Ramos (cell line): ENCODE measurements around the gene CHD6.

ENCODE experiments used
- in situ Hi-C: fragments of 300-500 bp; cut with MboI; formaldehyde crosslinking; loops from one replicate; pipeline ENCODE4 v1.14.3; 2022; ENCODE audit warnings: low sequenced_read_pairs; ENCODE audit not compliant: unreplicated experiment

CHD6 gene

GRCh38 chr20:41470362-41471095 is 147.6 kb downstream of the CHD6 start:
- in situ Hi-C loops: no loop called here

DNA sequence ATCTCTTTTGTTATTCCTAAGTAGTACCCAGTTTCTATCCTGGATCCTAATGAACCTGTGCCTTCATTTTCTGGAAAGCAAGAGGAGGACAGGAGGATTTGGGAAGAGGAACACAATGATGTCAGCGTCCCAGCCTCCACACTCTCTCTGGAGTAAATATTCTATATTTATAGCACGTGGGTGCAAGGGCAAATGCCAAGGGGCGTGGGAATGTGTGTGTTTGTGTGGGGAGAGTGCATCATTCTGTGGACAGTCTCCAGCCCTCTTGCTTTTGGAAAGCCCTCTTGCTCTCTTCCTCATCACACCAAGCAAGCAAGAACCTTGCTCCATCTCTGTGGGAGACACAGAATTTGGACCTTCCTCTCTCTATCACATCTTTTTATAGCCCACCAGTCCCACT is 148.3 kb downstream of the CHD6 start:
- in situ Hi-C loops: no loop called here

GRCh38 chr20:41468994-41469600 is 149.1 kb downstream of the CHD6 start:
- in situ Hi-C loops: no loop called here

GRCh38 chr20:41467690-41468089 is 150.5 kb downstream of the CHD6 start:
- in situ Hi-C loops: no loop called here

GRCh38 chr20:41467220-41467619 is 151.0 kb downstream of the CHD6 start:
- in situ Hi-C loops: no loop called here

GRCh38 chr20:41463567-41463966 is 154.6 kb downstream of the CHD6 start:
- in situ Hi-C loops: no loop called here

DNA sequence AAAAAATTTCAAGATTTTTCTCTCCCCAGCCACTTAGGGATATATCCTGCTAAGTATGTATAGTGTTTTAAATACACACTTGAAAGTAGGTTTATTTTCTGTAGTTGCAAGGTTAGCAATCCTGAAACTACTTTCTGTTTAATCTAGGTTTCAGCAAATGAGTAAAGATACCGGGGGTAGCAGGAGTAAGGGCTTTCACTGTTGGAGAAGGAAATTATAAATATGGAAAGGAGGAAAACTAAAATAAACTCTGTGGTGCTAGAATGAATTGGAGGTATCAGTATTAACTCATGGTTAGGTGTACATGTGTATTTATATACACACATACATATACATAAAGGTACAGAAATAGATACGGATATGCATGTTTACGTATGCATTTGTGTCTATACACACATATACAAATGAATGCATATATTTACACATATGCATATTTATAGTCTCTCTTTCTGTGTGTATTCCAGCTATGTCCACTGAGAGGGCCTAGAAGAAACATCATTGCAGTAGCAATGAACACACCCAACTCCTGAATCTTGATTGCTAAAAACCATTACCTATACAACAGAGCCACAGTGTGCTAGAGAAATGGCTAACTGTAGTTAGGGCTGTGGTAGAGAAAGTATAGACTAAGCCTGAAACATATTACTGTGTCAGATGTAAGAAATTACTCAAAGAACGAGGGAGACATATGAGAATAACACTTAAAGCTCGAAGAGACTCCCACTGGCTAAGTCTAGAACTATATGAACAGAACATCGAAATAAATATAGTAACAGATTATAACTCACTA is 155.6 kb downstream of the CHD6 start:
- in situ Hi-C loops: no loop called here

- in situ Hi-C loops: no loop called here
Measured at GRCh38 chr20:41458761-41459160, 159.4 kb downstream of the CHD6 start.

DNA sequence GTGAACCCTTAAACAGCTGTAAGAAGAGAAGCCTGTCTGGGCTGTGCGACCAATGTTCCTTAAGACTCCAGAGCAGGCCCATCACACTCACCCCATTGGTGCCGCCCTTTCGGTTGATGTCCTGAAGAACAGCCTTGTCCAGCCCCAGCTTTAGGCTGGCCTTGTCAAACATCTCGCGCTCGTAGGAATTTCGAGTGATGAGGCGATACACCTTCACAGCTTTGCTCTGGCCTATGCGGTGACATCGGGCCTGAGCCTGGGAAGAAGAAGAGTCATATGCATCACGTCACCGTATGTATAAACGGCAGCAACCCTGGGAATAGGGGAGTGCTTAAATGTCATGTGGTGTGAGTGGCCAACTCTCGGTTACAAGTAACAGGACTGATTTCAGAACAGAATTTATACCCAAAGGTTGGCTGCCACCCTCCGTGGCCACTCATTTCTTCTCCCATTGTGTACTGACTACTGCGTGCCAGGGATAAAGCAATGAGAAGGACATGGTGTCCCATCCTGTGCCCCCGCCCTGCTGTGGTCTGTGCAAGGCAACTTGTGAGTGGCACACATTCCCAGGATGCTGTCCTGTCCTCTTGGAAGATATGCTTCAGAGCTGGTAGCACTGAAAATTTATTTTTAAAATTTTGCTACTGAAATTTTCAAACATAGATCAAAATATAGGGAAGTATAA is 160.9 kb downstream of the CHD6 start:
- in situ Hi-C loops: no loop called here

DNA sequence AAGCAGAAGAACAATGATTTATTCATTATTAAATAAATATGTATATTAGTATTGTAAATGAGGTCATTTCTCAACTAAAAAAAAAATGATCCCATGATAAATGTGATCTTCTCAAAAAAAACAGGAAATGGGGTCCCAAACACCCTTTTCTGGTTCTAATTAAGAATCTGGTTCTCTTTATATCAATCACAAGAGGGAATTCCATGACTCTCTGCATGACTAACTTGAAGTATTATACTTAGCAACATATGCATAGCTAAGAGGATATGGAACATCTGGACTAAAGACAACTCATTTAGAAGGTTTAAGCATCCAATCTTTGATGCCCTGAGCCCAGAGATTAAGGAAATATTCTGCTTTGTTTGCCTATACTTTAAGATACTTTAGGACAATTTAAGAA is 161.8 kb downstream of the CHD6 start:
- in situ Hi-C loops: no loop called here

DNA sequence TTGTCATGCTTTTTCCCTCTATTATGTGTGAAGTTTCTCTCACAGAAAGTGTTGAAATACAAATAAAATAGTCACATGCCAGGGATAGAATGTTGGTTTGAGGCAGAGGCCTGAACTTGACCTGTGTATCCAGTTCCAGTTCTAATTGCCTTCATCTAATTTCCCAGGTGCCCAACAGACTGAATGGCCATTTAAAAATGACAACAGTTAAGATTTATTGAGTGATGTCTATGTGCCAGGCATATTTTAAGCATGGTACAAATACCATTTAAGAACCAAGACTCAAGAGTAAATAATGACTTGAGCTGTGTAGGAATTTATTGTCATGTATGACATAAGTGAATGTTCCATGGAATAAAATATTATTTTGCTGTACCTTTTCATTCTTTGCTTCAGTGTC is 163.9 kb downstream of the CHD6 start:
- in situ Hi-C loops: no loop called here

DNA sequence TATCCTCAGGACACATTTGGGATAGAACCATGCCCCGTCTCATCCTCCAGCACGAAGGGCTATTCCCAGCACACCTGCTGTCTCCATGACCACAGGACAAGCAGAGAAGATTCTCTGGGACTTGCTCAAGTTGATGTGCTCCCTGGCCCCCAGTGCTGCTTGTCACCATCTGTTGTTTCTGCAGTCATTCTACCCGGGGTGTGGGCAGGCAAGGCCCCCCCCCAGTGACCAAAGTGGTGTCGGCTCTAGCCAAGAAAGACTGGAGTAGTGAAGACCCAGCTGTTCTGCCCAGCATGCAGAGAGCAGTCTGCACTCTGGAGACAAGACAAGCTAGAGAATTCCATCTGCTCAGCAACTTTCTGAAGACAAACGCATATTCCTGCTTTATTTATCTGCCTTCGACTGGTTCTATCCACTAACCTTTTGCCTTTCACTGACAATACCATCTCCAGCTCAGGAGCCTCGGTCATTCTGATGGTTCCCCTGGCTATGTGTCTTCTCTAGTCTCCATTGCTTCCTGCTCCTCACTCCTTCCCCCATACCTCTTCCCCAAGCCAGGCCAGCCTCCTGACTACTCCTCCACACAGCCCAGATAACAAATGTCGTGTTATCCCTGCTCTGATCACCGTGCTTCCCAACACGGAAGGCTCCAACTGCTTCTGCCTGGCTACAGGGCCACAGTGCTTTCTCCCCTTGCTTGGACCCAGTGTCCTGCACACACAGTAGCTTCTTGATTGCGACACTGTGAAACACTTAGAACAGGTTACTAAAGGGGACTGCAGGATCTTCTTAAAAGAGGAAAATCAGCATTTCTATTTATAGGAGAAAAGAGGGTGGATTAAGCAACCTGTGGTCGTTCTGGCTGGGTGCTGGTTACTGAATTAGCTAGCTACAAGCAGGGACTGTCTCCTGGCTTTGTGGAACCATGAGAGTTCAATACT is 164.9 kb downstream of the CHD6 start:
- in situ Hi-C loops: no loop called here

DNA sequence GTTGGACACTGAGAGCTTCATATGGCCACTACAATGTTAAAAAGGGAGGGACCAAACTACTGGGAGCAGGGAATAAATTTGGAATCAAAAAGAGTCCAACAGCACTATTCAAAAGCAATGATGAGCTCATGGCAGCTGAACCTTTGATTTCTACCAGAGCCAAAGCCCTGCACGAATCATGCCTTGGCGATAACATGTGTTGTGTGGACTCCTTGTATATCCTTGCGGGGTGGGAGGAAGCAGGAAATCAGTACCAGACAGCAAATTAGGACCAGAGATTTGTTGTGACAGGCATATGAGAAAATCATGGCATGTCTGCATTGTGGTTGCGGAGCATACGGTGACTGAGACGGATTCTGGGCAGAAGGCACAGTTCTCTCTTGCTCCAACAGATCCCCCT is 166.0 kb downstream of the CHD6 start:
- in situ Hi-C loops: no loop called here

GRCh38 chr20:41447006-41447405 is 171.2 kb downstream of the CHD6 start:
- in situ Hi-C loops: no loop called here

- in situ Hi-C loops: no loop called here
Measured at GRCh38 chr20:41446456-41446855, 171.7 kb downstream of the CHD6 start.

DNA sequence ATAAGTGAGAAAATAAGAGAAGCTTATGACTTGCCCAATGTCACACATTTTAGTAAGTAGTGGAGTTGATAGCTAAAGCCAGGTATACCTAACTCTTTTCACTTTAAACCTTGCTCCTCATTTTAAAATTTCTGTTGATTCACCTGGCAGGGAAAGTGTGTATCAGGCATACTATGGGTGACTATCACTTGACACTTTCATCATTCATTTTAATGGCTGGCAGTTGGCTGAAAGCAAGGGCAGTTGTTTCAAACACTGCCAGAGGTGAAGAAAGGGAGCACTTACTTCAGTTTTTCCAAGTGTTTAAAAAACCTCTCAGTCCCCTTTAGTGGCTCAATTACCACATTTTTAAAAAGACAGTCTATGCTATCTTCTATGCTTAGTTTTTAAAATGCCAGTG is 173.4 kb downstream of the CHD6 start:
- in situ Hi-C loops: no loop called here

DNA sequence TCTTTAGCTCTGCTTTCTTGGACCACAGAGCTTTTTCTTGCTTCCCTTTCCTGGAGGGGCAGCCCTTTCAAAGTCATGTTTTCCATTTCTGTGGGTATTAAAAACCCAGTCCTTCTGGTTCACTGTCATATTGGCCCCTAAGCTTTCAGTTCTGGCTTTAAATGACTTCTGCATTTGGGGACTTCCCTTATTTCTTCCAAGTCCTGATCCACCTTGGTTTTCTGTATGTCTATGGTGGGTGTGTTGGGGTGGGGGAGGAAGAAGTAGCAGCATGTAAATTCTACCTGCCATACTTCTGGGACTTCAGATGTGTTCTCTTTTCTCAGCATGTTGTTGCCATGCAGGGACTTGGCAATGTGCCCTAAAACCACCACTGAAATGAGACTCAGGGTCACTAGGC is 174.5 kb downstream of the CHD6 start:
- in situ Hi-C loops: no loop called here

DNA sequence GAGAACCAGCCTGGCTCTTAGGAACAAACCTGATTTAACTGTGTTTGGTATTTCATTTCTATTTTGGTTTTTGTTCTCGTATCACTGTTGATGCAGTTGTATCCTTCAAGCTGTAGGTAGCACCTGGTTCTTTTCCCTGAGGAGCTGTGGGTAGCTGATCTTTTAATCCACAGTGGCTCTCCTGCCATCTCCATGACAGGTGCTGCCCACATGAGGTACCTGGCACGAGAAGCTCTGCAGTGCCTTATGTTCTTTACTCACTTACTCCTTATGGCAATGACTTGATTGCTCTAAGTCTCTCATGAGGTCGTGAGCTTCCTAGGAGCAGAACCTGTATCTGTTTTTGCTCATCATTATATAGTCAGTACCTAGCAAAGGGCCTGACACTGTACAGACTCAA is 177.3 kb downstream of the CHD6 start:
- in situ Hi-C loops: no loop called here

GRCh38 chr20:41437836-41438235 is 180.3 kb downstream of the CHD6 start:
- in situ Hi-C loops: no loop called here

GRCh38 chr20:41436679-41437078 is 181.5 kb downstream of the CHD6 start:
- in situ Hi-C loops: no loop called here
